ENCODE data around the gene STRADA. TPM values are rescaled to one million over a fixed set of nuclear protein-coding genes. Genes with fewer than 3 reads are reported as not detected.

Gene STRADA
- total and polyA plus RNA-seq, 2 donors (not counting 1 experiment from before 2014, with no cell fraction given), result 22.8 TPM

- no peak overlapping the region for H3K9ac ChIP-seq (ENCODE audit: insufficient read depth, low read length)
- no peaks in the 10 kb centered on the region for H4K20me1 ChIP-seq (ENCODE audit: control insufficient read depth, extremely low read depth, insufficient read depth, low read length)
- no peaks in the 10 kb centered on the region for H3K9me3 ChIP-seq (ENCODE audit: control insufficient read depth, insufficient read depth, low read depth, low read length)
- no peak overlapping the region for H3K4me2 ChIP-seq (ENCODE audit: extremely low read depth, insufficient read depth, low read length)
- no peak overlapping the region for H3K4me3 ChIP-seq (replicated peaks in 1 of 4; ENCODE audit: control extremely low read depth in 1 of 4, insufficient read depth in 1 of 4, low read depth in 3 of 4, low read length in 4 of 4)
- no peaks in the 10 kb centered on the region for H3K36me3 ChIP-seq (ENCODE audit: control insufficient read depth, insufficient read depth, low read length)
- no peak overlapping the region for H2AFZ ChIP-seq (ENCODE audit: low read length)
- no peaks in the 10 kb centered on the region for H3K79me2 ChIP-seq (ENCODE audit: control insufficient read depth, insufficient read depth, low read length)
- TF ChIP-seq, protein P1, sequence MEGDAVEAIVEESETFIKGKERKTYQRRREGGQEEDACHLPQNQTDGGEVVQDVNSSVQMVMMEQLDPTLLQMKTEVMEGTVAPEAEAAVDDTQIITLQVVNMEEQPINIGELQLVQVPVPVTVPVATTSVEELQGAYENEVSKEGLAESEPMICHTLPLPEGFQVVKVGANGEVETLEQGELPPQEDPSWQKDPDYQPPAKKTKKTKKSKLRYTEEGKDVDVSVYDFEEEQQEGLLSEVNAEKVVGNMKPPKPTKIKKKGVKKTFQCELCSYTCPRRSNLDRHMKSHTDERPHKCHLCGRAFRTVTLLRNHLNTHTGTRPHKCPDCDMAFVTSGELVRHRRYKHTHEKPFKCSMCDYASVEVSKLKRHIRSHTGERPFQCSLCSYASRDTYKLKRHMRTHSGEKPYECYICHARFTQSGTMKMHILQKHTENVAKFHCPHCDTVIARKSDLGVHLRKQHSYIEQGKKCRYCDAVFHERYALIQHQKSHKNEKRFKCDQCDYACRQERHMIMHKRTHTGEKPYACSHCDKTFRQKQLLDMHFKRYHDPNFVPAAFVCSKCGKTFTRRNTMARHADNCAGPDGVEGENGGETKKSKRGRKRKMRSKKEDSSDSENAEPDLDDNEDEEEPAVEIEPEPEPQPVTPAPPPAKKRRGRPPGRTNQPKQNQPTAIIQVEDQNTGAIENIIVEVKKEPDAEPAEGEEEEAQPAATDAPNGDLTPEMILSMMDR (conservative IDR thresholded peaks at IDR 0.05 in 1 of 2, IDR thresholded peaks at IDR 0.05 in 1 of 2; ENCODE audit: low read depth in 1 of 2, low read length in 2 of 2), result no peak
- no peak for TF ChIP-seq EZH2 (IDR thresholded peaks at IDR 0.05; ENCODE audit: low read length, missing control alignments)
- H3K27me3 ChIP-seq (ENCODE audit: control insufficient read depth, insufficient read depth, low read length), result no peaks in the 10 kb centered on the region
- no peak overlapping the region for H3K27ac ChIP-seq (ENCODE audit: insufficient read depth, low read length)
- peaks cover 9% of the 10 kb centered on the region for H3K4me1 ChIP-seq (ENCODE audit: control insufficient read depth, extremely low read depth, insufficient read depth, low read length)
- no peak for DNase-seq (ENCODE audit: low read depth in 2 of 2)
Measured at GRCh38 chr17:63679214-63679613, 62.4 kb downstream of the STRADA start.

DNA sequence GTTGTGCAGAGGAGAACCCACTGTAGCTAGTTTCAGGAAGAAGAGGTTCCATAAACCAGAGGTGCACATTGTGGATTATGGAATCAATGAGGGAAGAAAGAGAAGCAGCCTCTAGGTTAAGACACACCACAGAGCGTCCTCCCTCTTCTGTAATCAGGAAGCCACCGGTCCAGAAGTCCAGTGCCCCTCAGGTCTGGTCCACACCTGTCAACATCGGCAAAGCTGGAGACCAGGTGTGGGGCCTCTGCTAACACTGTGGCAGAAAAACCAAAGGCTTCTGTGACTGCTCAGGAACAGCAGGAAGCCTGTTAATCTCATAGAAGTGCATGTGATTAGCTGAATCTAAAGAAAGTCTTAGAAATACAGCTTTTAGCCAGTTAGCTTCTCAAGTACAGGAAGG is 65.0 kb downstream of the STRADA start:
- no peak for DNase-seq (ENCODE audit: low read depth in 2 of 2)
- H3K9me3 ChIP-seq (ENCODE audit: control insufficient read depth, insufficient read depth, low read depth, low read length), result no peaks in the 10 kb centered on the region
- TF ChIP-seq, protein P1 (conservative IDR thresholded peaks at IDR 0.05 in 1 of 2, IDR thresholded peaks at IDR 0.05 in 1 of 2; ENCODE audit: low read depth in 1 of 2, low read length in 2 of 2), result no peak
- no peak for TF ChIP-seq EZH2 (IDR thresholded peaks at IDR 0.05; ENCODE audit: low read length, missing control alignments)
- H3K79me2 ChIP-seq (ENCODE audit: control insufficient read depth, insufficient read depth, low read length), result no peaks in the 10 kb centered on the region
- H2AFZ ChIP-seq (ENCODE audit: low read length), result no peak overlapping the region
- no peaks in the 10 kb centered on the region for H4K20me1 ChIP-seq (ENCODE audit: control insufficient read depth, extremely low read depth, insufficient read depth, low read length)
- no peak overlapping the region for H3K4me3 ChIP-seq (replicated peaks in 1 of 4; ENCODE audit: control extremely low read depth in 1 of 4, insufficient read depth in 1 of 4, low read depth in 3 of 4, low read length in 4 of 4)
- H3K27me3 ChIP-seq (ENCODE audit: control insufficient read depth, insufficient read depth, low read length), result no peaks in the 10 kb centered on the region
- peaks cover 9% of the 10 kb centered on the region for H3K4me1 ChIP-seq (ENCODE audit: control insufficient read depth, extremely low read depth, insufficient read depth, low read length)
- H3K27ac ChIP-seq (ENCODE audit: insufficient read depth, low read length), result no peak overlapping the region
- H3K36me3 ChIP-seq (ENCODE audit: control insufficient read depth, insufficient read depth, low read length), result no peaks in the 10 kb centered on the region
- no peak overlapping the region for H3K4me2 ChIP-seq (ENCODE audit: extremely low read depth, insufficient read depth, low read length)
- H3K9ac ChIP-seq (ENCODE audit: insufficient read depth, low read length), result no peak overlapping the region

DNA sequence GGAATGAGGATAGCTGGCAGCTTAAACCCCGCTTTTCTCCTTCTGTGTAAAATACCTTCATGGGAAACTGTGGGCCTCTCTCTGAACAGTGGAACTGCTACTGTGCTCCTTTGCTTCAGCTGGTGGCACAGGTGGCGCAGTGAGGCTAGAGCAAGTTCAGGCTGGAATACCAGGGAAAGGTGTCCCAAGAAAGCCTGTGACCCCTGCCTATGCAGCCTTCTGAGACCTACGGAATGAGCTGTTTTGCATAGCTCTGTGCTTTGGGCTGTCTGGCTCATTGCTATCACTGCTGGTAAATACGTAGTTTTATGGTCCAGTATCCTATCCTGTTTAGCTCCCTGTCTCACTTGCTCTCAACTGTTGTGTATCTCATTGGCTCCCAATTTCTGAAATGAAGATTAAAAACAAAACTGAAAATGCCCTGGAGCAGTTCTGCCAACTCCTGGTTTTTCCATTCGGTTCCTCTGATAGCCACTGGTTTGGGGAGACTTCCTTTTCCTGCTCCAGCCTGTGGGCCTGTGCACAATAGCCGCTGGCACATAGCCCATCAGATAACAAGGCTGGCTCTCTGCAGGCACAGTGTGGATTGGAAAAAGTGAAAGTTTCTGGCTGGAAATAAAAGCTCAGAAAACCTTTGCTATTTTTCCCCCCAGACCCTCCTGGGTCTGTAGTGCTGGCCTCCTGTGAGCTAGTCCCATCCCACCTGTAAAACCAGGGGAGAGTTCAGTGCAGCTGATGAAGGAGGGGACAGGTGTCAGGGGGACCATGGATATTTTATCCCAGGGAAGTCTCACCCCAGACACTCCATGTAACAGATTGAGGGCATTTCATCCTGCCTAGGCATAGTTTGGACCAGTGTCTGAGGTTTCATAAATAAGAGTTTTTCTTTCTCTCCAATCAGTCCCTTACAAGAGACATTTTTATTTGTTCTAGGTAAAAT is 65.7 kb downstream of the STRADA start:
- H3K27me3 ChIP-seq (ENCODE audit: control insufficient read depth, insufficient read depth, low read length), result no peaks in the 10 kb centered on the region
- H3K36me3 ChIP-seq (ENCODE audit: control insufficient read depth, insufficient read depth, low read length), result no peaks in the 10 kb centered on the region
- H3K9ac ChIP-seq (ENCODE audit: insufficient read depth, low read length), result no peak overlapping the region
- no peak overlapping the region for H3K4me3 ChIP-seq (replicated peaks in 1 of 4; ENCODE audit: control extremely low read depth in 1 of 4, insufficient read depth in 1 of 4, low read depth in 3 of 4, low read length in 4 of 4)
- peak overlapping the region; percentile 18 for H2AFZ ChIP-seq (ENCODE audit: low read length)
- no peaks in the 10 kb centered on the region for H3K9me3 ChIP-seq (ENCODE audit: control insufficient read depth, insufficient read depth, low read depth, low read length)
- no peaks in the 10 kb centered on the region for H4K20me1 ChIP-seq (ENCODE audit: control insufficient read depth, extremely low read depth, insufficient read depth, low read length)
- H3K4me1 ChIP-seq (ENCODE audit: control insufficient read depth, extremely low read depth, insufficient read depth, low read length), result peaks cover 9% of the 10 kb centered on the region
- H3K79me2 ChIP-seq (ENCODE audit: control insufficient read depth, insufficient read depth, low read length), result no peaks in the 10 kb centered on the region
- peak overlapping the region; percentile 48 for H3K4me2 ChIP-seq (ENCODE audit: extremely low read depth, insufficient read depth, low read length)
- DNase-seq (ENCODE audit: low read depth in 2 of 2), result peak; percentile 89 to 90
- TF ChIP-seq, protein P1 (conservative IDR thresholded peaks at IDR 0.05 in 1 of 2, IDR thresholded peaks at IDR 0.05 in 1 of 2; ENCODE audit: low read depth in 1 of 2, low read length in 2 of 2), result no peak
- no peak for TF ChIP-seq EZH2 (IDR thresholded peaks at IDR 0.05; ENCODE audit: low read length, missing control alignments)
- no peak overlapping the region for H3K27ac ChIP-seq (ENCODE audit: insufficient read depth, low read length)

Measured in fibroblast of lung (primary cell).